ENCODE data around the gene CERS6. TPM values are rescaled to one million over a fixed set of nuclear protein-coding genes. Genes with fewer than 3 reads are reported as not detected.

The CERS6 gene
- total and polyA plus RNA-seq, 2 of the 8 experiments (the other 6 are each of a cell fraction or from before 2014, with no cell fraction given) = 6.8 to 28.2 TPM

GRCh38 chr2:168607992-168608391 lies 151.9 kb downstream of the CERS6 start (continued):
- TF ChIP-seq CHD7 (IDR thresholded peaks at IDR 0.05; ENCODE audit: insufficient replicate concordance, low read length) (no peak), POLR2AphosphoS5 (IDR thresholded peaks at IDR 0.05; ENCODE audit: low read depth, low read length) (no peak), EZH2 (IDR thresholded peaks at IDR 0.05; ENCODE audit: low read depth, low read length, severe bottlenecking) (no peak), CBX5 (IDR thresholded peaks at IDR 0.05; ENCODE audit: low read depth, low read length) (no peak), CHD2 (IDR thresholded peaks at IDR 0.05; ENCODE audit: low read length) (no peak), ZNF274 (IDR thresholded peaks at IDR 0.05; ENCODE audit: borderline replicate concordance, extremely low read depth, low read length) (no peak), JUN (IDR thresholded peaks at IDR 0.05; ENCODE audit: low read depth, low read length) (no peak)
